Activated T-cell treated with anti-CD3 and anti-CD28 coated beads, Interleukin-2, amount 50 U/mL, for 24 hours (primary cell): ENCODE results near the gene CELA3A.
"Not testable (repeated sequence)": the region's sequence is repeated elsewhere in the genome, so short reads cannot be mapped to it uniquely, and the experiment has no call there.

Source experiments
- DNase-seq: peaks from one replicate; pipeline ENCODE4 v3.0.0-alpha.2; 2020
- H3K27ac Mint-ChIP-seq: 2 replicates; pipeline ENCODE4 v1.8.0; 2020; ENCODE audit warnings: mild to moderate bottlenecking, mixed read lengths
- H3K27me3 Mint-ChIP-seq: 2 replicates; pipeline ENCODE4 v1.8.0; 2020; ENCODE audit warnings: mixed read lengths
- H3K36me3 Mint-ChIP-seq: 2 replicates; pipeline ENCODE4 v1.8.0; 2020; ENCODE audit warnings: low read depth, mixed read lengths
- H3K4me1 Mint-ChIP-seq: 2 replicates; pipeline ENCODE4 v1.8.0; 2020; ENCODE audit warnings: low read depth, mixed read lengths
- H3K4me3 Mint-ChIP-seq: 2 replicates; pipeline ENCODE4 v1.8.0; 2020; ENCODE audit warnings: mild to moderate bottlenecking, moderate library complexity, mixed read lengths
- H3K9me3 Mint-ChIP-seq: 2 replicates; pipeline ENCODE4 v1.8.0; 2020; ENCODE audit warnings: mixed read lengths

The CELA3A gene

GRCh38 chr1:21973948-21974347 lies 27.5 kb upstream of the CELA3A start:
- not testable (repeated sequence) for H3K4me3 Mint-ChIP-seq, H3K4me1 Mint-ChIP-seq, H3K36me3 Mint-ChIP-seq, H3K9me3 Mint-ChIP-seq, H3K27me3 Mint-ChIP-seq, DNase-seq, H3K27ac Mint-ChIP-seq

DNA sequence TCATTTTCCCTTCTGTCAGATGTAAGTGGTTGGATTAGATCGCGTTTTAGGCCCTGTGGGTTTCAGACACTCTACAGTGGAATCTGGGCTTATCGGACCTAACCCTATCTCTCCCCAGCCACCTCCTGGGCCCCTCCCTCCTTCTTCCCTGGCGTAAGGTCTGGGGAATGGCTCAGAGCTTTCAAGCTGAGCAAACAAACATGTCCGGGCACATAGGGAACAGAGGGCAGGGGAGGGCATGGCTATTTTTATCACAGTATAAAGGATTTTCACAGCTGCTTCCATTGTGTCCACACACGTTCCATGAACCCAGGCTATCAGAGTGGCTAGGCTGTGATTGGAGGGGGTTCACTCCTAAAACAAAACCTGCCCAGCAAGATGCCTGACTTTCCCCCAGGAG lies 26.8 kb upstream of the CELA3A start:
- not testable (repeated sequence) for H3K27me3 Mint-ChIP-seq, DNase-seq, H3K27ac Mint-ChIP-seq, H3K4me3 Mint-ChIP-seq, H3K9me3 Mint-ChIP-seq, H3K36me3 Mint-ChIP-seq, H3K4me1 Mint-ChIP-seq

DNA sequence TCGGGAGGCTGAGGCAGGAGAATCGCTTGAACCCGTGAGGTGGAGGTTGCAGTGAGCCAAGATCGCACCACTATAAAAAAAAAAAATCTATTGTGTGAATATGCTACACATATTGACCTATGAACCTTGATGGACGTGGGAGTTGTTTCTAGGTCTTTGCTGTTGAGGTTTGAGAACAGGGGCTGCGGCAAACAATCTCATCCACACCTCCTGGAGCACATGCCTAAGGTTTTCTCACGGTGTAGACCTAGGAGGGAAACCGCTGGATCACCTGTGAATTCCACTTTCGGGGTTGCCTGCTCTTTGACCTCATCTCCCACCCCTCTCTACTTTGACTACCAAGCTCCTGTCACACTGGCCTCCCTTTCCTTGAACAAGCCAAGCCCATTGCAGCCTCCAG lies 26.2 kb upstream of the CELA3A start:
- H3K4me1 Mint-ChIP-seq, H3K27ac Mint-ChIP-seq, DNase-seq, H3K4me3 Mint-ChIP-seq, H3K9me3 Mint-ChIP-seq, H3K36me3 Mint-ChIP-seq, H3K27me3 Mint-ChIP-seq: not testable (repeated sequence)

GRCh38 chr1:21976703-21977239 lies 24.7 kb upstream of the CELA3A start, which contains the start of gene CELA3B:
CELA3B (plus strand) TSS chr1:21977022; CDS start chr1:21977040, 18 bp downstream.
- not testable (repeated sequence) for H3K36me3 Mint-ChIP-seq, H3K27me3 Mint-ChIP-seq, H3K4me1 Mint-ChIP-seq, H3K4me3 Mint-ChIP-seq, DNase-seq, H3K9me3 Mint-ChIP-seq, H3K27ac Mint-ChIP-seq

- not testable (repeated sequence) for H3K27me3 Mint-ChIP-seq, H3K4me1 Mint-ChIP-seq, DNase-seq, H3K36me3 Mint-ChIP-seq, H3K4me3 Mint-ChIP-seq, H3K9me3 Mint-ChIP-seq, H3K27ac Mint-ChIP-seq
Measured at GRCh38 chr1:21978209-21978608, 23.2 kb upstream of the CELA3A start.

GRCh38 chr1:21980515-21981220 lies 20.8 kb upstream of the CELA3A start:
- not testable (repeated sequence) for H3K4me3 Mint-ChIP-seq, H3K4me1 Mint-ChIP-seq, H3K9me3 Mint-ChIP-seq, H3K27me3 Mint-ChIP-seq, H3K27ac Mint-ChIP-seq, DNase-seq, H3K36me3 Mint-ChIP-seq

GRCh38 chr1:21981253-21981652 lies 20.2 kb upstream of the CELA3A start:
- not testable (repeated sequence) for H3K27ac Mint-ChIP-seq, H3K4me1 Mint-ChIP-seq, H3K4me3 Mint-ChIP-seq, DNase-seq, H3K9me3 Mint-ChIP-seq, H3K27me3 Mint-ChIP-seq, H3K36me3 Mint-ChIP-seq

DNA sequence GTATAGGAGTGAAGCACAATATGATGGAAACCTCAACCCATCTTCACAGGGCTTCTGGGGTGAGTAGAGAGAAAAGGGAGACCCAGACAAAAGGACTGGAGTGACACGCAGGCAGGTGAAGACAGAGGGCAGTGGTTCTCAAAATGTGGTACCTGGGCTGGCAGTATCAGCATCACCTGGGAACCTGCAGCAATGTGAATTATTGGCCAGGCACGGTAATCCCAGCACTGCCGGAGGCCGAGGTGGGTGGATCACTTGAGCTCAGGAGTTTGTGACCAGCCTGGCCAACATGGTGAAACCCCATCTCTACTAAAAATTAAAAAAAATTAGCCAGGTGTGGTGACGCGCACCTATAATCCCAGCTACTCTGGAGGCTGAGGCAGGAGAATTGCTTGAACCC lies 19.3 kb upstream of the CELA3A start:
- H3K9me3 Mint-ChIP-seq, H3K4me1 Mint-ChIP-seq, H3K27me3 Mint-ChIP-seq: not testable (repeated sequence)

DNA sequence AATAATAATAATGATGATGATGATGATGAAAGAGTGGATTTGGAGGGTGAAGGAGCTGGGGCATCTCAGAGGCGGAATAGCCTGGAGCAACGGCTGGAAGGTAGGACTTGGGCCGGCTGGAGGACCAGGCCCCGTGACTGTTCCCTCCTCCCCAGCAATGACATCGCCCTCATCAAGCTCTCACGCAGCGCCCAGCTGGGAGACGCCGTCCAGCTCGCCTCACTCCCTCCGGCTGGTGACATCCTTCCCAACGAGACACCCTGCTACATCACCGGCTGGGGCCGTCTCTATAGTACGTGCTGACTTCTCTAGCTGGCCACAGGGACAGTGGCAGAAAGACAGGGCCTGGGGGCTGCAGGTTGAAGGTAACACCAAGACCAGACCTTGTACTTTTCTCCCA lies 17.9 kb upstream of the CELA3A start:
- H3K4me1 Mint-ChIP-seq, DNase-seq, H3K36me3 Mint-ChIP-seq, H3K4me3 Mint-ChIP-seq, H3K27ac Mint-ChIP-seq, H3K27me3 Mint-ChIP-seq, H3K9me3 Mint-ChIP-seq: not testable (repeated sequence)

More for the DNA sequence above, 19.3 kb upstream of the CELA3A start:
- H3K4me3 Mint-ChIP-seq, H3K27ac Mint-ChIP-seq, H3K36me3 Mint-ChIP-seq, DNase-seq: not testable (repeated sequence)

DNA sequence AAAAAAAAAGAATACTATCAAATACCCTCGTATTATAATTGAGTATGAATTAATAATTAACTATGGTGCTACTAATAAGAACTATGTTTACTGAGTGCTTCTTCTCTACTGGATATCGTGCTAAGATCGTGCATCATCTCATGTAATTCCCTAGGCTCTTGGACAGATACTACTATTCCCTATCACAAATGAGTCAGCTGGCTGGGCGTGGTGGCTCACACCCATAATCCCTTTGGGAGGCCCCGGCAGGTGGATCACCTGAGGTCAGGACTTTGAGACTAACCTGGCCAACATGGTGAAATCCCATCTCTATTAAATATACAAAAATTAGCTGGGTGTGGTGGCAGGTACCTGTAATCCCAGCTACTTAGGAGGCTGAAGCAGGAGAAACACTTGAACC lies 15.6 kb upstream of the CELA3A start:
- H3K4me1 Mint-ChIP-seq, H3K27ac Mint-ChIP-seq, DNase-seq, H3K4me3 Mint-ChIP-seq, H3K27me3 Mint-ChIP-seq, H3K36me3 Mint-ChIP-seq, H3K9me3 Mint-ChIP-seq: not testable (repeated sequence)

DNA sequence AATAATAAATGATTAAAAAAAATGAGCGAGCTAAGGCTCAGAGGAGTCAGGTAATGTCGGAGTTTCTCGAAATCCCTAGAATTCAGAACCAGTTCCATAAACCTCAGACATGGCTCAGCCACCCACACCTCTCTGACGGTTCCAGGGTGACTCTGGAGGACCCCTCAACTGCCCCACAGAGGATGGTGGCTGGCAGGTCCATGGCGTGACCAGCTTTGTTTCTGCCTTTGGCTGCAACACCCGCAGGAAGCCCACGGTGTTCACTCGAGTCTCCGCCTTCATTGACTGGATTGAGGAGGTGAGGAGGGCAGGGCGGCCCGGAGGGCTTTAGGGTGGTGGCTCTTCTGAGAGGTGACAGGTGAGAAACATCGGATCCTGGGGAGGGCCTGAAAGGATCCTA lies 15.1 kb upstream of the CELA3A start:
- not testable (repeated sequence) for H3K9me3 Mint-ChIP-seq, H3K4me1 Mint-ChIP-seq, H3K36me3 Mint-ChIP-seq, H3K27ac Mint-ChIP-seq, DNase-seq, H3K4me3 Mint-ChIP-seq, H3K27me3 Mint-ChIP-seq

DNA sequence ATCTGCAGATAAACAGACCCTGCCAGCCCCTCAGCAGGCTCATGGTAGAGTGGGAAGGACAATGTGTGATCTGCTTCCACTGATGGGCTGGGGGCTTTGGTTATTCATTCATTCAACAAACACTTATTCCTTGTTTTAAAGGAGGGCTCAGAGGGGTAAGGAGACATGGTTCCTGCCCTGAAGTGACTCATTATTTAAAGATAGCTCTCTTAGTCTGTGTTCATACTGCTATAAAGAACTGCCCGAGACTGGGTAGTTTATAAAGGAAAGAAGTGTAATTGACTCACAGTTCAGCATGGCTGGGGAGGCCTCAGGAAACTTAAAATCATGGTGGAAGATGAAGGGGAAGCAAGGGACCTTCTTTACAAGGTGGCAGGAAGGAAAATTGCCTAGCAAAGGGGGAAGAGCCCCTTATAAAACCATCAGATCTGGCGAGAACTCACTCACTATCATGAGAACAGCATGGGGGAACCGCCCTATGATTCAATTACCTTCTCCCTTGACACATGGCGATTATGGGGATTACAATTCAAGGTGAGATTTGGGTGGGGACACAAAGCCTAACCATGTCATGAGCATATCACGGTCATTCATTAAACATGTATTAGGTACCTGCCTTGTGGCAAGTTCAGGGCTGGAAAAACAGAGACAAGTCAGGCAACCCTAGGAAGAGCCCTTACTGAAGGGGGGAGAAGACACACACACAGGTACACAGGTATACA lies 11.6 kb upstream of the CELA3A start:
- not testable (repeated sequence) for H3K4me1 Mint-ChIP-seq, H3K9me3 Mint-ChIP-seq, H3K36me3 Mint-ChIP-seq, H3K27me3 Mint-ChIP-seq, H3K27ac Mint-ChIP-seq, DNase-seq, H3K4me3 Mint-ChIP-seq

- DNase-seq, H3K27ac Mint-ChIP-seq, H3K4me1 Mint-ChIP-seq, H3K36me3 Mint-ChIP-seq, H3K9me3 Mint-ChIP-seq, H3K27me3 Mint-ChIP-seq, H3K4me3 Mint-ChIP-seq: not testable (repeated sequence)
Measured at GRCh38 chr1:21992186-21992585, 9.3 kb upstream of the CELA3A start.

DNA sequence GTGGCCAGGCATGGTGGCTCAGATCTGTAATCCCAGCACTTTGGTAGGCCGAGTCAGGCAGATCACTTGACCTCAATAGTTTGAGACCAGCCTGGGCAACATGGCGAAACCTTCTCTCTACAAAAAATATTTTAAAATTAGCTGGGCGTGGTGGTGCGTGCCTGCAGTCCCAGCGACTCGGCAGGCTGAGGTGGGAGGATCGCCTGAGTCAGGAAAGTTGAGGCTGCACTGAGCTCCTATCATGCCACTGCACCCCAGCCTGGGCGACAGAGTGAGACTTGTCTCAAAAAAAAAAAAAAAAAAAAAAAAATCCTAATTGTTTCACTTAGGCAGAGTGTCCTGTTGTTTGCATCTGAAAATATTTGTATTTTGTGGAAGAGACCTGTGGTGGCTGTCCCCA lies 6.7 kb upstream of the CELA3A start:
- H3K27me3 Mint-ChIP-seq, DNase-seq, H3K9me3 Mint-ChIP-seq, H3K4me3 Mint-ChIP-seq, H3K27ac Mint-ChIP-seq, H3K4me1 Mint-ChIP-seq, H3K36me3 Mint-ChIP-seq: not testable (repeated sequence)

DNA sequence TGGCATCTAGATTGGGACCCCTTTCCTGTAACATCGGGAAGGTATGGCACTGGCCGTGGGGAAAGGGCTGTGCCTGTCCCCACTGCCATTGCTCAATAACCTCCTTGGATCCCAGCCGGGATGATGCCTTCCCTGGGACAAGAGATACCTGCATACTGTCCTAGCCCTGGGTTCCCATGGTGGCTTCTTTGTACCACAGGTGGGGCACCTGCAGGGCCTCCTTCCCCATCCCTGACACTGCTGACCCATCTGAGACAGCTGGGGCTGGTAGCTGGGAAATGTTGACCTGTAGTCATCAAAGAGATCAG lies 4.8 kb upstream of the CELA3A start:
- not testable (repeated sequence) for DNase-seq, H3K9me3 Mint-ChIP-seq, H3K4me3 Mint-ChIP-seq, H3K36me3 Mint-ChIP-seq, H3K27ac Mint-ChIP-seq, H3K27me3 Mint-ChIP-seq, H3K4me1 Mint-ChIP-seq
